CD4-positive, alpha-beta T cell treated with Interleukin-12 subunit alpha and Interleukin-12 subunit beta, for 1 hour (primary cell): Measurements from ENCODE around the gene DUSP3.

Experiments
- DNase-seq: peaks from one replicate; pipeline ENCODE4 v3.0.0-alpha.2; 2020

DUSP3 gene

DNA sequence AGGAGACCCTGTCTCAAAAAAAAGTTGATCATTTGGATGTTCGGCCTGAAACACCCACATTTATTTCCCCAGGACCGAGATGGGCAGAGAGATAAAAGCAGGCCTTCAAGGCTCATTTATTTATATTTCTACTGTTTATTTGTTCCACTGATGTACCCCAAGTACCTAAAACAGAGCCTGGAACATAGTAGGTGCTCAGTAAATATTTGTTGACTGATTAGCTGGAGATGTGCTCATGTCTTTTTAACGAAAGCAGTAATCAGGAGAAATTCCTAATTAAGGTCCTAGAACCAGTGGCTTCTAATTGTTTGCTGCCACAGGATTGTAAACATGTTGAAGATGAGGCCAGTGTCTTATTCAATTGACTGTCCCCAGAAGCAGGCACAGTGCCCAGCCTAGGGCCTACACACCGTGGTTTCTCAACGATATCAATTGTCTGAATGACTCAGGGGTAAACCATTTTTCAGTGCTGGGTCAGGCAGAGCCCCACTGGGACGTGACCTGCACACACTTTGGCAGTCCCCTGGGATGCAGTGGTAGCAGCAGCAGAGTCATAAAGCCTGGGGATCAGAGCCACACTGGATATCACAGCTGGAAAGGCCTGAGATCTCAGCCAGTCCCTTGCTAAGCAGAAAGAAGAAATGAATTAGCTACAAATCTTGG, 54.9 kb downstream of the DUSP3 start:
- DNase-seq: no peak

DNA sequence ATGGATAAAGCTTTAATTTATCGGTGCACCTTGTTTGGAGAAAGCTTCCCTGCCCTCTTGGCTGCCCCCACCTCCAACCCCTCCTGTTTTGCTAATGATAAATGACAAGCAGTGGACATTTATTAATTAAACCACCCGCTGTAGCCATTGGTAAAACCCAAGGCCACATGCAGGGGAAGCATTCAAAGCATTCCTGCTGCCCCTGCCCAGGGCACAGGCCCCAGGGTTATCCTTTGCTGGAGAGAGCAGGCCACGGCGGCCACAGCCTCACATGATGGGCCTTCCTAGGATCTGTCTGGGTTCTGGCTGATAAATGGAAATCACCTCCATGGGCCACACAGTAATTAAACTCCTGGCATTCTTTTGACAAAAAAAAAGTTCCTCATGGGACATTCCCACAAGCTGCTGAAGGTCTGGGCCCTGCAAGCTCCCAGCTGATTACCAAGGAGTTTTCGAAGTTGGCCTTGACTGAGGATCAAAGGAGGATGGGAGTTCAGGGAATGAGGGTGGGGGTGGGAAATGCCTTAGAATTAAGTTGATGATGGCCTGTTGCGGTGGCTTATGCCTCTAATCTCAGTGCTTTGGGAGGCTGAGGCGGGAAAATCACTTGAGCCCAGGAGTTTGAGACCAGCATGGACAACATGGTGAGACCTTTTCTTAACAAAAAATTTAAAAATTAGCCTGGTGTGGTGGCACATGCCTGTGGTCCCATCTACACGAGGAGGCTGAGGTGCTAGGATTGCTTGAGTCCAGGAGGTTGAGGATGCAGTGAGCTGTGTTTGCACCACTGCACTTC, 55.7 kb downstream of the DUSP3 start:
- DNase-seq: no peak

DNA sequence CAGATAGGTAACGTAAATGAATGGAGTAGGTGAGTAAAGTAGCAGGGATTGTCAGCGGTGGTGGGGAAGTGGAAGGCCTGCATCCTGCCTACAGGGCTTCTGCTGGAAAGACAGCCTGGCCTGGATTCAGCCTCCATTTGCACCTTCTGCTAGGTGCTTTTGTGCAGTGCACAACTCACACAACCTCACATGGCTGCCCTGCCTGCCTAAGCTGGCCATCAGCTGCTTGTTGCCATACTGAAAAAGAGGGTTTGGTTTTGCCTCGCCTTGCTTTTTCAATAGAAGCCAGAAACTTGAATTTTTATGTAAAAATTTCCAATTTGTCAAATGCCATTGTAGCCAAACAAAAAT, 56.5 kb downstream of the DUSP3 start:
- DNase-seq: no peak

DNA sequence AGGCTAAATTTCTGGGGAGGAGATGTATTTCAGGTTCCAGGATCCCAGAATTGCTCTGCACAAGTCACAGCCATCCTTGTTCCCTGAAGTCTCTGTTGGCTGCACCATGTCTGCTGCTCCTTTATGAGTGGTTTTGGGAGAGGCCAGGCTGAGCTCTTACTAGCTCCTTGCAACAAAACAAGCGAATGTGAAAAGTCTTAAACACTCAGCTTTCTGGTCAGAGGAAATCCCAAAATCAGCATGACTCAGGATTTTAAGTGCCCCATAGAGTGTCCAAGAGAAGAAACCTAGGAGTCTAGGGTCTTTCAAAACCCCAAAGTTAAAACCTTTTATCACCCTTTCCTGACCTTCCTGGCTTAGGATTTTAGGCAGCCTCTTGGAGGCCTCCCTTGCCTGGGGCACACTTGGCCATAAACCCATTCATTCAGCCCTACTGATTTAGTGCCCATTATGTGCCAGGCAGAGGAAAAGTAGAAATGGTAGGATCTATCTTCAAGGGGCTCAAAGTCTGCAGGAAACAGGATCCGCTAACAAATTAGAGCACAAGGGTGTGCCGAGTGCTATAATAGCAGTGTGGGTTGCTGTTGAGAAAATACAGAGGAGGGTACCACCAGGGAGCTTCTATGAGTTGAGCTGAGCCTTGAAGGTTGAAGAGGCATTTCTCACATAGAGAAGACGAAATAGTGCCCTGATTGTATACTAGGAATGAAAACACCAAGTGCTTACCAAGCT, 57.1 kb downstream of the DUSP3 start:
- DNase-seq: no peak

DNA sequence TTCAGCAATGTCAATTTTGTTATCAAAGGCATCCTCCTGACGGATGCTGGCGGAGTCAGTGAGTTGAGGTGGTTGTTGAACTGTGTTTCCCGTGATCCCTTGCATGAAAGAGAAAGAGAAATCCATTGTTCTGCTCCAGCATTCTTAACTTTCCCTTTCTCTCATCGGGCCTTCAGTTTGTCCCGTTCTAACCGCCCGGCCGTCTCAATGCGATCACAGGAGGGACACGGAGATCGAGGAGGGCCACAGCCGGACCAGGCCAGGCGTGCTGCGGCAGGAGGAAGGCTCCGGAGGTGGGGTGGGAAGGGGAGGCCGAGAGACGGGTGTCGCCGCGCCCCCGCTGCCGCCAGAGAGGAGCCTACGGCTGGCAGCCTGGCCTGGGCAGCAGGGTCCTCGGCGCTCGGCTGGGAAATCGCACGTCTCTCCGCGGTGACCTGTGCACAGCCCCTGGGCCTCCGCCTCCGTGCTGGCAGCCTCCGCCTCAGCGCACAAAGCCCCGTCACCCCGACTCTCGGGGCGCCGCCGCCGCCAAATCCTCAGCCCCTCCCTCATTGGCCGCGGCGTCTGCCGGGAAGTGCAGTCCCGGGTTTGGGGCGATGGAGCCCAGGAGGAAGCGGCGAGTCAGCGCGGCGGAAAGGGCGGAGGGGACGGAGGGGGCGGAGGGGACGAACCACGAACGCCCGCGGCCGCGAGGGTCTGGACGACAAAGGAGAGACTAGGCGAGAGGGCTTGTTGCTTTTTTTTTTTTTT, 58.3 kb downstream of the DUSP3 start:
- DNase-seq: peak; percentile 78

DNA sequence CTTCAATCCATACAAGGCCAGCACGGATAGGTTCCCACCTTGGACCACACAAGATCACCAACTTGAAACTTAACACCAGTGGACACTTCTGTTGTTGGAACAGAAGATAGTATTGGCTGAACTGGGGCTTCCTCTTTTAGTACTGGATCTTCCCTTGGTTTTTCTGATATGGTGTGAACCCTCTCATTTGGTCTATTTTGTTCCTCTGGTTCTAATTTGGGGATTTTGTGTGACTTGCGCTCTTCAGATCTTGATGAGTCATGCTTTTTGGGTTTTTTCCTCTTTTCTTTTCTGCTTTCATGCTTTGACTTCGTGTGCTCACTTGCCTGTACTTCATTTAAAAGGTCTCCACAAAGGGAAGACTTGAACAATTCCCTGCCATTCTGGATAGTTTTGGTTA, 59.2 kb downstream of the DUSP3 start:
- no peak for DNase-seq

DNA sequence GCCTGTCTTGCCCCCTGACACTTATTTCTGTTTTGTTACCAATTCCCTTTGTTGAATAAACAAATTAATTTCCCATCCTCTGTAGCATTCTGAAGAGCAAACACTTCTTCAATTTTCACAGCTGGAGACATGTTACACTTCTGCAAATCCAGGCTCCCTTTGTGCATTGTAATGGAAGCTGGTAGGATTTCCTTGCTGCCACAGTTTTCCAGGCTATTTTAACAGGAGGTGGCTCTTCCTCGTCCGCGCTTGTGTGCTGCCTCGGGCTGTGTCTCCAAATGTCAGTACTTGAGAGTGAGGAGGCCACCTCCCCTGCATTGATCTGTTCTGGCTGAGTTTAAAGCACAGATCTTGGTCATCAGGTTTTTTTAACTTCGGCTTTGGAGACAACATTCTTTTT, 60.2 kb downstream of the DUSP3 start:
- DNase-seq: no peak

DNA sequence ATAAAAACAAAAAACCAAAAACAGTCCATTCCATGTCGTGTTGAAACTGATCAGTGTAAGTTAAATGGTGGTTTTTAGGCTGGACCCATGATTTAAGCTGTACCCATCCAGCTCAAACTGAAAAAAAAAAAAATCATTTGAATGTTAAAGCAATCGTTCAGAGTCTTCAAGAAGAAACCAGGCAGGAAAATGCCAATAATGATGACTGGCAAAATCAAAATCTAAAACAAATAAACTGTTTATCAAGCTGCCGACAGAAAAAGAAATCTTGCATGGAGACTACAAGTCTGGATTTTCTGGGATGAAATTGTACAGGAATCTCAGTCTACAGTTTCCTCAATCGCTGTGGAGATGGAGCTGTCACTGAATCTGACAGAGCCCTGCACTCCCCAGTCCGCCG, 60.9 kb downstream of the DUSP3 start:
- no peak for DNase-seq
